Calu3 (cell line): ENCODE measurements around the gene EPX. TPM values are rescaled to one million over a fixed set of nuclear protein-coding genes. Genes with fewer than 3 reads are reported as not detected.

Experiments
- BruUV-seq: library from RNA; stranded (reverse); fragments of 400-500 nt; replicated peaks from 2 replicates; lab custom pipeline; 2021; lab: Mats Ljungman, UMichigan
- CTCF ChIA-PET: fragments of 300-600 bp; sonication (Branson Sonifier 250); formaldehyde crosslinking; loops from one replicate; lab custom pipeline; 2022; ENCODE audit warnings: antibody characterized with exemption; lab: Charles Lee
- DNase-seq: peaks from one replicate; pipeline ENCODE4 v3.0.0; 2022
- H3K27ac Mint-ChIP-seq: one replicate; pipeline ENCODE4 v1.8.0; 2022; ENCODE audit warnings: mixed read lengths; ENCODE audit not compliant: unreplicated experiment
- H3K27me3 Mint-ChIP-seq: one replicate; pipeline ENCODE4 v1.8.0; 2022; ENCODE audit warnings: mixed read lengths; ENCODE audit not compliant: unreplicated experiment
- H3K36me3 Mint-ChIP-seq: one replicate; pipeline ENCODE4 v1.8.0; 2022; ENCODE audit warnings: mild to moderate bottlenecking, moderate library complexity, mixed read lengths; ENCODE audit not compliant: insufficient read depth, unreplicated experiment
- H3K4me1 Mint-ChIP-seq: one replicate; pipeline ENCODE4 v1.8.0; 2022; ENCODE audit warnings: mild to moderate bottlenecking, low read depth, mixed read lengths; ENCODE audit not compliant: unreplicated experiment
- H3K4me3 Mint-ChIP-seq: one replicate; pipeline ENCODE4 v1.8.0; 2022; ENCODE audit warnings: mild to moderate bottlenecking, low read depth, moderate library complexity, mixed read lengths; ENCODE audit not compliant: unreplicated experiment
- H3K9me3 Mint-ChIP-seq: one replicate; pipeline ENCODE4 v1.8.0; 2022; ENCODE audit warnings: low read depth, mixed read lengths; ENCODE audit not compliant: unreplicated experiment
- CTCF ChIP-seq: fragments of 200-600 bp; IDR thresholded peaks from one replicate; pipeline ENCODE4 v1.8.0; 2022; ENCODE audit warnings: antibody characterized with exemption; ENCODE audit not compliant: unreplicated experiment
- intact Hi-C: fragments of 100-400 bp; cut with micrococcal nuclease; formaldehyde crosslinking; loops from one replicate; pipeline ENCODE4 v1.10.0; 2022; ENCODE audit not compliant: unreplicated experiment
- total RNA-seq: library from RNA; stranded (reverse); gene quantifications from 2 replicates; pipeline ENCODE4 v1.2.3, GENCODE V29; 2022

Gene EPX
- total RNA-seq, 1 experiment from 2014 or later, result not detected

GRCh38 chr17:58235821-58236220 lies 43.3 kb downstream of the EPX start:
- CTCF ChIA-PET, result interaction anchor here (0.6 to 0.7 kb wide), 2 partner anchors 13 to 859 kb away, joined by 4 read pairs; no protein-coding TSS in a partner anchor
- TF ChIP-seq CTCF, result no peak
- BruUV-seq, result no TSS peak
- DNase-seq, result no peak
- H3K9me3 Mint-ChIP-seq, result no peaks in the 10 kb centered on the region
- no peak overlapping the region for H3K27ac Mint-ChIP-seq
- H3K36me3 Mint-ChIP-seq, result no peaks in the 10 kb centered on the region
- no peaks in the 10 kb centered on the region for H3K4me1 Mint-ChIP-seq
- no peak overlapping the region for H3K4me3 Mint-ChIP-seq
- intact Hi-C loops, result no loop called here
- H3K27me3 Mint-ChIP-seq, result peaks cover 80% of the 10 kb centered on the region

GRCh38 chr17:58236394-58236793 lies 43.9 kb downstream of the EPX start:
- Mint-ChIP-seq H3K27ac (no peak overlapping the region), H3K9me3 (no peaks in the 10 kb centered on the region), H3K4me3 (no peak overlapping the region), H3K27me3 (peaks cover 80% of the 10 kb centered on the region), H3K4me1 (no peaks in the 10 kb centered on the region), H3K36me3 (no peaks in the 10 kb centered on the region)
- intact Hi-C loops, result no loop called here
- TF ChIP-seq CTCF, result no peak
- no TSS peak for BruUV-seq
- DNase-seq, result no peak
- CTCF ChIA-PET, result no interaction called here

GRCh38 chr17:58238147-58238634 lies 45.7 kb downstream of the EPX start, which contains the start of gene LPO:
LPO (plus strand) TSS chr17:58238584; CDS start chr17:58242980, 4,396 bp downstream.
- Mint-ChIP-seq H3K9me3 (no peaks in the 10 kb centered on the region), H3K36me3 (no peaks in the 10 kb centered on the region), H3K4me3 (no peak within 1 kb of the TSS), H3K4me1 (no peaks in the 10 kb centered on the region), H3K27ac (no peak within 1 kb of the TSS), H3K27me3 (peaks cover 83% of the 10 kb centered on the region)
- no TSS peak for BruUV-seq
- TF ChIP-seq CTCF, result no peak
- intact Hi-C loops, result no loop called here
- CTCF ChIA-PET, result no interaction called here
- DNase-seq, result no peak

- H3K27ac Mint-ChIP-seq, result no peak overlapping the region
- BruUV-seq, result no TSS peak
- CTCF ChIA-PET, result no interaction called here
- DNase-seq, result no peak
- H3K36me3 Mint-ChIP-seq, result no peaks in the 10 kb centered on the region
- TF ChIP-seq CTCF, result no peak
- no peak overlapping the region for H3K4me3 Mint-ChIP-seq
- peaks cover 93% of the 10 kb centered on the region for H3K27me3 Mint-ChIP-seq
- intact Hi-C loops, result no loop called here
- no peaks in the 10 kb centered on the region for H3K9me3 Mint-ChIP-seq
- H3K4me1 Mint-ChIP-seq, result no peaks in the 10 kb centered on the region
Observed at GRCh38 chr17:58239987-58240386, 47.5 kb downstream of the EPX start.
